ENCODE data around the gene P3H1.
"Not testable (repeated sequence)": the region's sequence is repeated elsewhere in the genome, so short reads cannot be mapped to it uniquely, and the experiment has no call there.

P3H1 gene

GRCh38 chr1:42733415-42734200 is 33.2 kb downstream of the P3H1 start:
- DNase-seq (ENCODE audit: extremely low read depth in 1 of 2, low read depth in 1 of 2) = no peak

- DNase-seq (ENCODE audit: extremely low read depth in 1 of 2, low read depth in 1 of 2) = no peak
Measured at GRCh38 chr1:42732126-42732680, 34.6 kb downstream of the P3H1 start.

- DNase-seq (ENCODE audit: extremely low read depth in 1 of 2, low read depth in 1 of 2) = no peak
Measured at GRCh38 chr1:42731585-42731984, 35.2 kb downstream of the P3H1 start.

- DNase-seq (ENCODE audit: extremely low read depth in 1 of 2, low read depth in 1 of 2) = no peak
Measured at GRCh38 chr1:42730988-42731387, 35.8 kb downstream of the P3H1 start.

- DNase-seq (ENCODE audit: extremely low read depth in 1 of 2, low read depth in 1 of 2) = no peak
Measured at GRCh38 chr1:42730002-42730401, 36.8 kb downstream of the P3H1 start.

GRCh38 chr1:42725820-42726219 is 41.0 kb downstream of the P3H1 start:
- not testable (repeated sequence) for DNase-seq (ENCODE audit: extremely low read depth in 1 of 2, low read depth in 1 of 2)

GRCh38 chr1:42723511-42723910 is 43.3 kb downstream of the P3H1 start:
- no peak for DNase-seq (ENCODE audit: extremely low read depth in 1 of 2, low read depth in 1 of 2)

GRCh38 chr1:42722403-42722802 is 44.4 kb downstream of the P3H1 start:
- not testable (repeated sequence) for DNase-seq (ENCODE audit: extremely low read depth in 1 of 2, low read depth in 1 of 2)

GRCh38 chr1:42721926-42722325 is 44.9 kb downstream of the P3H1 start:
- DNase-seq (ENCODE audit: extremely low read depth in 1 of 2, low read depth in 1 of 2) = no peak

- DNase-seq (ENCODE audit: extremely low read depth in 1 of 2, low read depth in 1 of 2) = no peak
Measured at GRCh38 chr1:42720868-42721267, 46.0 kb downstream of the P3H1 start.

GRCh38 chr1:42714441-42714840 is 52.4 kb downstream of the P3H1 start:
- not testable (repeated sequence) for DNase-seq (ENCODE audit: extremely low read depth in 1 of 2, low read depth in 1 of 2)

GRCh38 chr1:42713293-42713692 is 53.5 kb downstream of the P3H1 start:
- DNase-seq (ENCODE audit: extremely low read depth in 1 of 2, low read depth in 1 of 2) = no peak

GRCh38 chr1:42712808-42713207 is 54.0 kb downstream of the P3H1 start:
- not testable (repeated sequence) for DNase-seq (ENCODE audit: extremely low read depth in 1 of 2, low read depth in 1 of 2)

GRCh38 chr1:42703888-42704464 is 62.9 kb downstream of the P3H1 start:
- no peak for DNase-seq (ENCODE audit: extremely low read depth in 1 of 2, low read depth in 1 of 2)

- DNase-seq (ENCODE audit: extremely low read depth in 1 of 2, low read depth in 1 of 2) = no peak
Measured at GRCh38 chr1:42700006-42700405, 66.8 kb downstream of the P3H1 start.

- no peak for DNase-seq (ENCODE audit: extremely low read depth in 1 of 2, low read depth in 1 of 2)
Measured at GRCh38 chr1:42698081-42698813, 68.6 kb downstream of the P3H1 start.
